Measurements from ENCODE around the gene ANTKMT. TPM values are rescaled to one million over a fixed set of nuclear protein-coding genes. Genes with fewer than 3 reads are reported as not detected.

The ANTKMT gene
- total and polyA plus RNA-seq, 12 donors: 23.3 to 91.1 (median 31.7) TPM

DNA sequence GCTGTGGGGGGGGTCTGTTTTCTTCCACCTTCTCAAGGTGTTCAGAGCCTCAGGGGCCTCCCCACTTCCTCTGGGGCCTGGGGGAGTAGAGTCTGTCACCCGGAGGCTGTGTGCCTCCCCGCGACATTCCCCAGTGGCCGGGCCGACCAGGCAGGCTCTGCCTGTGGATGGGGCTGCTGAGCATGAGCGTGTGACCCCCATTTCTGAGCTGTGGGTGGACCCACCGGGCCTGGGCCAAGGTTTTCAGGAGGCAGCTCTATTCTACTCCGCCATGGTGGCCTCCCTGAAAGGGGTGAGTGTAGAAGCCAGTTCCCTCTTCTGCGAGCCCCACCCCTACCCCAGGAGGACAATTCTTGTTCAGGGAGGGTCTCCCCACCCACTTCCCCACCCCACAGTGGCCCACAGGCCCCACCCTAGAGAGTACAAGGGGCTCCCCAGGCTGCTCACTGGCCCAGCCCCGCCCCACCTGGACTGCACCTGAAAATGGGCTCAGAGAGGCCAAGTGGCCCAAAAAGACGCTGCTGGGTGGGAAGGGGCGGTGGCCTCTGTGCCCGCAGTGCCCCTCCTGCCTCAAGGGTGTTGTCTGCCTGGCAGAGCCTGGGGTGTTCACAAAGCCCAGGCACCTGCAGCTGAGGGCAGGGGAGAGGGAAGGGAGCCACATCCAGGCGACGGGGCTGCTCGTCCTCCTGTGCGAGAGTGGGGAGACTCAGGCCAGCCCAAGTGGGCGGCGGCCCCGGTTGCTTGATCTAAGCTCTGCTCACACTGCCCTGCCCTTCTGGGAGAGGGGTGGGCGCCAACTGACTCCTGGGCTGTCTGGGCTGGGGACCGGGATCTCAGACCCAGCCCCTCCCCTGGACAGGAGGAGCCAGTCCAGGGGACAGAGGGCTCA lies 40.9 kb downstream of the ANTKMT start:
- no peak overlapping the region for H3K4me3 ChIP-seq
- H3K4me1 ChIP-seq: peaks cover 0 to 7% (median 0%) of the 10 kb centered on the region in 9 donors
- H3K36me3 ChIP-seq: no peaks in the 10 kb centered on the region
- H3K27ac ChIP-seq: no peak overlapping the region
- H3K9me3 ChIP-seq: no peaks in the 10 kb centered on the region
- peaks cover 6 to 36% (median 10%) of the 10 kb centered on the region in 7 donors for H3K27me3 ChIP-seq
- ATAC-seq (no peak), DNase-seq (no peak)
- TF ChIP-seq, protein P1, sequence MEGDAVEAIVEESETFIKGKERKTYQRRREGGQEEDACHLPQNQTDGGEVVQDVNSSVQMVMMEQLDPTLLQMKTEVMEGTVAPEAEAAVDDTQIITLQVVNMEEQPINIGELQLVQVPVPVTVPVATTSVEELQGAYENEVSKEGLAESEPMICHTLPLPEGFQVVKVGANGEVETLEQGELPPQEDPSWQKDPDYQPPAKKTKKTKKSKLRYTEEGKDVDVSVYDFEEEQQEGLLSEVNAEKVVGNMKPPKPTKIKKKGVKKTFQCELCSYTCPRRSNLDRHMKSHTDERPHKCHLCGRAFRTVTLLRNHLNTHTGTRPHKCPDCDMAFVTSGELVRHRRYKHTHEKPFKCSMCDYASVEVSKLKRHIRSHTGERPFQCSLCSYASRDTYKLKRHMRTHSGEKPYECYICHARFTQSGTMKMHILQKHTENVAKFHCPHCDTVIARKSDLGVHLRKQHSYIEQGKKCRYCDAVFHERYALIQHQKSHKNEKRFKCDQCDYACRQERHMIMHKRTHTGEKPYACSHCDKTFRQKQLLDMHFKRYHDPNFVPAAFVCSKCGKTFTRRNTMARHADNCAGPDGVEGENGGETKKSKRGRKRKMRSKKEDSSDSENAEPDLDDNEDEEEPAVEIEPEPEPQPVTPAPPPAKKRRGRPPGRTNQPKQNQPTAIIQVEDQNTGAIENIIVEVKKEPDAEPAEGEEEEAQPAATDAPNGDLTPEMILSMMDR (IDR thresholded peaks at IDR 0.05): no peak
- whole genome bisulfite sequencing, 2 donors: 64 to 68% methylated on average over 22 of the region's 22 CpGs
- intact Hi-C loops (cut with DNase I): no loop called here

DNA sequence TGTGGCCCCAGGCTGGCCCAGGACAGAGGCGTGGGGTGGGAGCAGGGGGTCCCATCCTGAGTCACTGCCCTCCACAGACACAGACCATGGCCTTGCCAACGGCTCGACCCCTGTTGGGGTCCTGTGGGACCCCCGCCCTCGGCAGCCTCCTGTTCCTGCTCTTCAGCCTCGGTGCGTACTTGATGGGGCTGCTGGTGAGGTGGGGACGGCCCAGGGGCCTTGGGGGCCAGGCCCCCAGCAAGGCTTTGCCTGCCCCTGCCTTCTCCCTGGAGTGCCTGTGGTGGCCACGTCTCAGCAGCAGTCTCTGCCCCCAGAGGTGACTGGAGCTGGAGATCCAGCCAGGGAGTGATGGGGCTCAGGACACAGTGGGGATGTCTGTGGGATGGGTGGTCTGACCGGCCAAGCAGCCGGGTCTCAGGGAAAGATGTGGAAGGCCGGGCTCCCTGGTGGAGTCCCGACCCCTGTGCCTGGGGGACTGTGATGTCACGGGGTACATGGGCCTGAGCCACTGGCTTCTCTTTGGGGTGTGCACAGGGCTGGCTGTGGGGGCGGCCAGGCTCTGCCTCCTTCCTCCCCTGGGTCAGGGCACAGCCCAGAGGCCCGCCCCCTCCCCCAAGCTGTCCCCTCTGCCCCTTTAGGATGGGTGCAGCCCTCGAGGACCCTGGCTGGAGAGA lies 41.8 kb downstream of the ANTKMT start:
- H3K27me3 ChIP-seq: peaks cover 6 to 36% (median 10%) of the 10 kb centered on the region in 7 donors

DNA sequence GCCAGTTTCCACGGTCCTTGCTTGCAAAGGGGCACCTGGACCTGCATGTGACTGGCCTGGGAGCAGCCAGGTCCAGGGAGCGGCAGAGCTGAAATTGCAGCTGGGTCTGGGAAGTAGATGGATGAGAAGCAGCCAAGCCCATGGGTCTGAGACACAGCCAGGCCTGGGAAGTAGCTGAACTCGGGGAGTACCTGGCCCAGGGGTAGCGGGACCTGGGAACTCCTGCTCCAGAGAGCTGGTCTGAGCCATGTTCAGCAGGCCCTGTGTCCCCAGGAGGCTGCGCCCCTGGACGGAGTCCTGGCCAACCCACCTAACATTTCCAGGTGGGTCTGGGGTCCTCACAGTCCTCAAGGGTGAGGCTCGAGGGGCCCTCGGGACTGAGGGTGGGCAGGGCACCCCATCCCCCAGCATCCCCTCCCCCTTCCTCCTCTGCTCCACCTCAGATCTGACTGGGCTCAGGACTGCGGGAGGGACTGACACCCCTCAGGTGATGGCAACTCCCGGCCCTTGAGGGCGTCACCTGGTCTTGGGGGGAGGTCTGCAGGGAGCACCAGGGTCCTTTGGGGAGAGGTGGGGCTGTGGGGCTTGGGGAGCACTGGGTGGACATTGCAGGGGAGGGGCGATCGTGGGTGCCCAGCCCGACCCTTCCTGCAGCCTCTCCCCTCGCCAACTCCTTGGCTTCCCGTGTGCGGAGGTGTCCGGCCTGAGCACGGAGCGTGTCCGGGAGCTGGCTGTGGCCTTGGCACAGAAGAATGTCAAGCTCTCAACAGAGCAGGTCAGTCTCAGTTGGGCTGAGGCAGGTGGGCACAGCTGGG lies 42.6 kb downstream of the ANTKMT start:
- DNase-seq (no peak), ATAC-seq (no peak)
- intact Hi-C loops (cut with DNase I): no loop called here
- H3K27ac ChIP-seq: no peak overlapping the region
- TF ChIP-seq, protein P1 (IDR thresholded peaks at IDR 0.05): no peak
- no peaks in the 10 kb centered on the region for H3K4me1 ChIP-seq
- H3K36me3 ChIP-seq: no peaks in the 10 kb centered on the region
- no peak overlapping the region for H3K4me3 ChIP-seq
- 75% methylated on average over 19 to 21 of the region's 21 CpGs for WGBS, 2 donors
- H3K9me3 ChIP-seq: no peaks in the 10 kb centered on the region
- peaks cover 6 to 36% (median 10%) of the 10 kb centered on the region in 7 donors for H3K27me3 ChIP-seq

More for the DNA sequence above, 41.8 kb downstream of the ANTKMT start:
- Histone ChIP-seq H3K27ac (no peak overlapping the region), H3K4me3 (no peak overlapping the region), H3K4me1 (peaks cover 0 to 3% (median 0%) of the 10 kb centered on the region in 9 donors), H3K36me3 (no peaks in the 10 kb centered on the region), H3K9me3 (no peaks in the 10 kb centered on the region)
- intact Hi-C loops (cut with DNase I): no loop called here
- TF ChIP-seq, protein P1 (IDR thresholded peaks at IDR 0.05): no peak
- WGBS, 2 donors: 71 to 74% methylated on average over 17 of the region's 17 CpGs
- DNase-seq (no peak), ATAC-seq (no peak)

DNA sequence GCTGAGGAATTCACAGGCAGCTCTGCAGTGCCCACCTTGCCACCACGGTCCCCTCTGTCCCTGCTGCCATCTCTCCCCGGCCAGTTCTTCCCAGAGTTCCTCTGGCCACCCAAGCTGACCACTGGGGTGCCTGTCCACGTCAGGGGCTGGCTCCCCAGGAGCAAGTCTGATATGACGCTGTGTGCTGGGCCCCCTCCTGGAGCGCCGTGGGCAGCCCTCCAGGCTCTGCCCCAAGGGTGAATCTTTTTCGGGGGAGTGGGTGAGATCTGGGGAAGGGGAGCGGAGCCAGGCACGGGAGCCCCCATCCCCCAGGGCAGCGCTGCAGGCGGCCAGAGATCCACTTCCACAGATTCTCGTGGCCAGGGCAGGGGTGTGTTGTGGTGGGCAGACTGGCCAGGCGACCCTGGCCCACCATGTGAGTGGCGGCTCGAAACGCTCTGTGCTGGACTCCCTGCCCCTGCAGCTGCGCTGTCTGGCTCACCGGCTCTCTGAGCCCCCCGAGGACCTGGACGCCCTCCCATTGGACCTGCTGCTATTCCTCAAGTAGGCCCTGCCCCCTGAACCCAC lies 43.3 kb downstream of the ANTKMT start:
- no peak for DNase-seq
- WGBS, 2 donors: 71 to 75% methylated on average over 19 to 20 of the region's 20 CpGs
- H3K27me3 ChIP-seq: peaks cover 6 to 36% (median 10%) of the 10 kb centered on the region in 7 donors

More for the DNA sequence above, 43.3 kb downstream of the ANTKMT start:
- no peak overlapping the region for H3K27ac ChIP-seq
- intact Hi-C loops (cut with DNase I): no loop called here
- no peaks in the 10 kb centered on the region for H3K36me3 ChIP-seq
- no peak overlapping the region for H3K4me3 ChIP-seq
- no peaks in the 10 kb centered on the region for H3K9me3 ChIP-seq
- H3K4me1 ChIP-seq: no peaks in the 10 kb centered on the region
- TF ChIP-seq, protein P1 (IDR thresholded peaks at IDR 0.05): no peak
- ATAC-seq: no peak

Data from heart right ventricle (tissue), 16 donors.